ENCODE results near the gene ZC3H14. TPM values are rescaled to one million over a fixed set of nuclear protein-coding genes. Genes with fewer than 3 reads are reported as not detected.

Gene ZC3H14
- polyA plus RNA-seq, 1 experiment: 81.8 TPM

DNA sequence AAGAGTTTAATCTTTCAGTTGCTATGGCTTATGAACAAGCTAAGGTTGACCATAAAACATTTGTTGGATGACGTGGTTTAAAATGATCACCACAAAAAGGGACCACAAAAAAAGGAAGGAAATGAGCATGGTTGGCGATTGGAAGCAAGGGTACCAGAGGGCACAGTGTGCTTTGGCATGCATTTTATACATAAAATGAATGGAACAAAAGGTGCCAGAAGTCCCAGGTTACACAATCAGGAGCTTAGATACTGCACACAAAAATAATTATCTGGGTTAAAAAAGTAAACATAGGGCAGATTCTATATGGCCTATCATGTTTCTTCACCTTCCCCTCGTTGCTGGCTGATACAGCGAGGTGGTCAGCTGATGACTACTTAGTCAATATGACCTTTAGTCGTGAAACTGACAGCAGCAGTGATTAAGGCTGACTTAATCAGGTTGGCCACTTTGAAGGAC, 50.7 kb downstream of the ZC3H14 start:
- no peaks in the 10 kb centered on the region for H3K27me3 ChIP-seq (ENCODE audit: control insufficient read depth, insufficient read depth, low read length)
- no peak overlapping the region for H3K4me3 ChIP-seq (ENCODE audit: low read depth, low read length)
- ChIA-PET CTCF (interaction anchor here (1.0 to 1.2 kb wide), 2 partner anchors 8 to 29 kb away, joined by 3 read pairs; no protein-coding TSS in a partner anchor), POLR2A (interaction anchor here (0.8 kb wide), 1 partner anchor 9 kb away, joined by 3 read pairs; no protein-coding TSS in a partner anchor)
- peaks cover 4% of the 10 kb centered on the region for H3K36me3 ChIP-seq (ENCODE audit: control insufficient read depth, insufficient read depth, low read length)
- DNase-seq (ENCODE audit: low read depth): no peak
- TF ChIP-seq, protein P1, sequence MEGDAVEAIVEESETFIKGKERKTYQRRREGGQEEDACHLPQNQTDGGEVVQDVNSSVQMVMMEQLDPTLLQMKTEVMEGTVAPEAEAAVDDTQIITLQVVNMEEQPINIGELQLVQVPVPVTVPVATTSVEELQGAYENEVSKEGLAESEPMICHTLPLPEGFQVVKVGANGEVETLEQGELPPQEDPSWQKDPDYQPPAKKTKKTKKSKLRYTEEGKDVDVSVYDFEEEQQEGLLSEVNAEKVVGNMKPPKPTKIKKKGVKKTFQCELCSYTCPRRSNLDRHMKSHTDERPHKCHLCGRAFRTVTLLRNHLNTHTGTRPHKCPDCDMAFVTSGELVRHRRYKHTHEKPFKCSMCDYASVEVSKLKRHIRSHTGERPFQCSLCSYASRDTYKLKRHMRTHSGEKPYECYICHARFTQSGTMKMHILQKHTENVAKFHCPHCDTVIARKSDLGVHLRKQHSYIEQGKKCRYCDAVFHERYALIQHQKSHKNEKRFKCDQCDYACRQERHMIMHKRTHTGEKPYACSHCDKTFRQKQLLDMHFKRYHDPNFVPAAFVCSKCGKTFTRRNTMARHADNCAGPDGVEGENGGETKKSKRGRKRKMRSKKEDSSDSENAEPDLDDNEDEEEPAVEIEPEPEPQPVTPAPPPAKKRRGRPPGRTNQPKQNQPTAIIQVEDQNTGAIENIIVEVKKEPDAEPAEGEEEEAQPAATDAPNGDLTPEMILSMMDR (IDR thresholded peaks at IDR 0.05; ENCODE audit: insufficient read depth, low read depth, low read length): no peak

DNA sequence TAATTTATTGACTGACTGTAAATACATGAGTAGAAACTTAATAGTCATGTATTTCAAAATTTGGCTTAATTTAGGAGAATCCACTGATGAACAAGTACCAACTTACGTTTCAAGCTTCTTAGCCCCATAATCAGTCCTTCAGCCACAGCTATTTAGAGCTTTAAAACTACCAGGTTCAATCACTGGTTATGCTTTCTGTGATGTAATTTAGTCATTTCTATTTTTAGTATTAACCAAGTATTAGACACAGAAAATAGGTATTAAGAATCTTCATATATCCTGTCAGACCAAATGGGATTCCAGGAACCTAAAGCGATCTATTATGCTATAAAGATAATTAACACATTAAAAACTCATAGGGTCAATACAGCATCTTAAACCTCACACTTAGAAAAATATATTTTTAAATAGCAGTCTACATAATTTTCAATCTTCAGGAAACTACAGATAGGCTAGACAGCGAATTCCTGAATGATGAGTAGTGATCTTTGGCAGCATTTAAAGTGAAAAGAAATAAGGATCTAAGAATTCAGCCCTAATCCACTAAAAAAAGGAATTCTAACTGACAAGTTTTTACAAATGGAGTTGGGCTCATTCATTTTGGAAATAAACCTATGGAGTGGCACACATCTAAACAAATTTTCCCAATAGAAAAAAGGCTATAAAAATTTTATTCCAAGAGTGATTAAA, 51.5 kb downstream of the ZC3H14 start:
- DNase-seq (ENCODE audit: low read depth): peak; percentile 49
- H3K4me3 ChIP-seq (ENCODE audit: low read depth, low read length): no peak overlapping the region
- H3K36me3 ChIP-seq (ENCODE audit: control insufficient read depth, insufficient read depth, low read length): peaks cover 4% of the 10 kb centered on the region
- ChIA-PET CTCF (interaction anchor here (1.0 to 1.2 kb wide), 2 partner anchors 9 to 29 kb away, joined by 3 read pairs; no protein-coding TSS in a partner anchor), POLR2A (interaction anchor here (0.8 kb wide), 1 partner anchor 10 kb away, joined by 3 read pairs; no protein-coding TSS in a partner anchor)
- TF ChIP-seq, protein P1 (IDR thresholded peaks at IDR 0.05; ENCODE audit: insufficient read depth, low read depth, low read length): no peak
- H3K27me3 ChIP-seq (ENCODE audit: control insufficient read depth, insufficient read depth, low read length): no peaks in the 10 kb centered on the region

DNA sequence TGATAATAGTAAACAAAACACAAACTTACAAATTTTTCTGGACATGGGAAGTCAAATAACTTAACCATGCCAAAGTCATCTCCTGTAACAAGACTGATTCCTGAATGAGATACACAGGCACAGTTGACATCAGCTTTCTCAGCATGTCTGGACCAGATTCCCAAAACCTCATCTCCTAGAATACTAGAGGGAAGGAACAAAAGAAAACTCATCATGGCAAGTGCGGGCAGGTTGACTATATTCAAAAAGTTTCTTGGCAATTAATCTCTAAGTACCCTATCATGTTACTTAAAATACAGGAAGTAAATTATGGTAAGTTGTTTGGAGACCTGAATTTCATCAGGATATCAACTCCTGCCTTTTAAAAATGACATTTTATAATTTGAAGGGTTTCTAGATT, 53.9 kb downstream of the ZC3H14 start:
- no peak for DNase-seq (ENCODE audit: low read depth)
- no peaks in the 10 kb centered on the region for H3K27me3 ChIP-seq (ENCODE audit: control insufficient read depth, insufficient read depth, low read length)
- ChIA-PET POLR2A (no interaction called here), CTCF (no interaction called here)
- H3K4me3 ChIP-seq (ENCODE audit: low read depth, low read length): no peak overlapping the region
- TF ChIP-seq, protein P1 (IDR thresholded peaks at IDR 0.05; ENCODE audit: insufficient read depth, low read depth, low read length): no peak
- peaks cover 2% of the 10 kb centered on the region for H3K36me3 ChIP-seq (ENCODE audit: control insufficient read depth, insufficient read depth, low read length)

DNA sequence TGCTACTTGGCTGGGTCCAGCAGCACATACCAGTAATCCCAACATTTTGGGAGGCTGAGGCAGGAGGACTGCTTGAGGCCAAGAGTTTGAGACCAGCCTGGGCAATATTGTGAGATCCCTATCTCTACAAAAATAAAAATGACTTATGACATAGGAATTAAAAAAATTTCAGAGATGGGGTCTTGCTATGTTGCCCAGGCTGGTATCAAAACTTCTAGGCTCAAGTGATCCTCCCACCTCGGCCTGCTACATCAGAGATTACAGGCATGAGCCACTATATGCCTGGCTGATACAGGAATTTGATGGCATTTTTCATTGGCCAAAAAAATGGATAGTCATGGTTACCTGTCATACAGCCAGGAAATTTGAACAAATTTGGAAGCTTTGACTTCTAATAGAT, 54.6 kb downstream of the ZC3H14 start:
- TF ChIP-seq, protein P1 (IDR thresholded peaks at IDR 0.05; ENCODE audit: insufficient read depth, low read depth, low read length): no peak
- ChIA-PET POLR2A (no interaction called here), CTCF (no interaction called here)
- Histone ChIP-seq H3K36me3 (ENCODE audit: control insufficient read depth, insufficient read depth, low read length) (peaks cover 2% of the 10 kb centered on the region), H3K4me3 (ENCODE audit: low read depth, low read length) (no peak overlapping the region), H3K27me3 (ENCODE audit: control insufficient read depth, insufficient read depth, low read length) (no peaks in the 10 kb centered on the region)
- no peak for DNase-seq (ENCODE audit: low read depth)

DNA sequence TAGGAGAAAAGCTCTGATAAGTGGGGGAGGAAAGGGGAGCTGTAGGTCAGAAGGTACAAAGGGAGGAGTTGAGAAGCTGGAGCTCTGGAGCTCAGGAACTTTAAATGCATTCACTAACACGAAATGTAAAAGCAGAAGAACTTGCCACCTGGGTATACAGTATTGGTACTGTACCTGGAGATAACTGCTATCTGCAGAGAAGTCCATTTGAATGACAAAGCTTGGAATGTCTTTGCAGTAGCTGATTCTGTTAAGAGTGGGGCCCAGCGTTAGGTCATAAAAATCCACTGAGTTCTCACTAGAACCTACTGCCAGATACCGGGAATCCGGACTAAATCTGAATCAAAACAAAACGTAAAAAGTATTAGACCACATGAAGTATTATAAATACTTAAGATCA, 55.6 kb downstream of the ZC3H14 start:
- no peaks in the 10 kb centered on the region for H3K27me3 ChIP-seq (ENCODE audit: control insufficient read depth, insufficient read depth, low read length)
- TF ChIP-seq, protein P1 (IDR thresholded peaks at IDR 0.05; ENCODE audit: insufficient read depth, low read depth, low read length): no peak
- ChIA-PET CTCF (no interaction called here), POLR2A (no interaction called here)
- DNase-seq (ENCODE audit: low read depth): no peak
- no peak overlapping the region for H3K4me3 ChIP-seq (ENCODE audit: low read depth, low read length)
- peaks cover 2% of the 10 kb centered on the region for H3K36me3 ChIP-seq (ENCODE audit: control insufficient read depth, insufficient read depth, low read length)
